Heart left ventricle (tissue), 13 donors: ENCODE measurements around the gene NFIC.

Experiments
- CTCF ChIP-seq, 12 donors: fragments of 200-600 bp; sonication (generic) in 4 of 12; IDR thresholded peaks; one replicate each; pipeline versions ENCODE4 v1.5.0 to v1.8.0; 2018 to 2022; ENCODE audit warnings: antibody characterized with exemption in 12 of 12, mild to moderate bottlenecking in 5 of 12
- POLR2A ChIP-seq, 2 donors: fragments of 450-650 bp; IDR thresholded peaks; one replicate each; pipeline ENCODE4 v1.6.1; 2017; ENCODE audit warnings: antibody characterized with exemption in 2 of 2, mild to moderate bottlenecking in 2 of 2, moderate library complexity in 2 of 2
- donor health status: ischemic (EF 13 %, LVEDD 7.1; RV severe dilation, severe dysfunction).
- donor health status: DM: no; HTN: yes; CAD: no.
- donor health status: DM: no; HTN: no; CAD: no.
- donor health status: ischemic (EF 25% LVEDD 6.9; RV normal size, moderate dysfunction).
- donor health status: ischemic (EF 25% LVEDD 5.7; RV mildly dilated, moderate dysfunction).
- donor health status: ischemic (EF 35%, LVEDD 5.7; RV mildly dilated, moderate dysfunction).
- donor health status: nonischemic (EF 11% LVEDD 7.7; RV severe dilation, severe dysfunction).
- donor health status: DM: yes; HTN: yes; CAD: no.
- donor health status: PGD.
- donor health status: ischemic (EF 29% LVEDD 5.4; RV normal size, mild dysfunction).
- donor health status: nonischemic (EF 23%, LVEDD 6.1; RV moderate dilation, normal function).

GRCh38 chr19:3452171-3452941, 86.0 kb downstream of the NFIC start:
- TF ChIP-seq CTCF (IDR thresholded peaks at IDR 0.05) = no peak
- no peak for TF ChIP-seq POLR2A (IDR thresholded peaks at IDR 0.05)
